Breast epithelium (tissue), 4 donors: ENCODE results near the gene VAMP5. TPM values are rescaled to one million over a fixed set of nuclear protein-coding genes. Genes with fewer than 3 reads are reported as not detected.

Experiments used
- DNase-seq, 2 donors: peaks; one replicate each; pipeline ENCODE4 v3.0.0-alpha.2; 2019; ENCODE audit warnings: low spot score in 2 of 2
- H3K27ac ChIP-seq, 2 donors: fragments of 200-600 bp; sonication (generic) in 1 of 2; one replicate each; pipeline ENCODE4 v1.5.1; 2016 to 2019; ENCODE audit warnings: mild to moderate bottlenecking in 1 of 2
- H3K27me3 ChIP-seq, 2 donors: fragments of 200-600 bp; sonication (generic) in 1 of 2; one replicate each; pipeline versions ENCODE4 v1.5.1 to v1.6.0; 2017 to 2019; ENCODE audit warnings: control low read depth in 1 of 2, mild to moderate bottlenecking in 1 of 2
- H3K36me3 ChIP-seq: fragments of 200-600 bp; one replicate; pipeline ENCODE4 v1.5.1; 2019
- H3K4me1 ChIP-seq, 2 donors: fragments of 200-600 bp; sonication (generic); one replicate each; pipeline ENCODE4 v1.5.1; 2016 to 2019; ENCODE audit warnings: control low read depth in 1 of 2
- H3K4me3 ChIP-seq, 3 donors: fragments of 200-600 bp; sonication (generic); 1 replicate in 2 of 3; 2 replicates in 1 of 3; pipeline ENCODE4 v1.5.1; 2016 to 2019; ENCODE audit warnings: mild to moderate bottlenecking in 3 of 3, moderate library complexity in 2 of 3
- H3K9me3 ChIP-seq, 2 donors: fragments of 200-600 bp; sonication (generic) in 1 of 2; one replicate each; pipeline ENCODE4 v1.5.1; 2016 to 2019; ENCODE audit warnings: control low read depth in 1 of 2
- CTCF ChIP-seq, 3 donors: fragments of 450-650 bp; IDR thresholded peaks; one replicate each; pipeline ENCODE4 v1.5.1; 2016 to 2017; ENCODE audit warnings: antibody characterized with exemption in 3 of 3, mild to moderate bottlenecking in 3 of 3, moderate library complexity in 3 of 3
- POLR2A ChIP-seq: fragments of 450-650 bp; IDR thresholded peaks from one replicate; pipeline ENCODE4 v1.6.1; 2016; ENCODE audit warnings: antibody characterized with exemption, mild to moderate bottlenecking, moderate library complexity
- POLR2AphosphoS5 ChIP-seq, 3 donors: sonication (generic); formaldehyde crosslinking; IDR thresholded peaks; one replicate each; pipeline ENCODE4 v1.6.1; 2017; ENCODE audit warnings: antibody characterized with exemption in 3 of 3
- intact Hi-C: fragments of 100-400 bp; cut with DNase I; formaldehyde crosslinking; loops from one replicate; pipeline ENCODE4 v1.15.1; 2023; ENCODE audit warnings: low total_unique reads
- total RNA-seq, 3 donors: library from RNA; depleted of rRNA; stranded (reverse); fragments of >200 nt; gene quantifications; one replicate each; pipeline ENCODE4 v1.1.0, GENCODE V29; 2016

VAMP5 gene
- total RNA-seq, 3 donors from 2014 or later: 33.8 to 92.0 (median 50.8) TPM

DNA sequence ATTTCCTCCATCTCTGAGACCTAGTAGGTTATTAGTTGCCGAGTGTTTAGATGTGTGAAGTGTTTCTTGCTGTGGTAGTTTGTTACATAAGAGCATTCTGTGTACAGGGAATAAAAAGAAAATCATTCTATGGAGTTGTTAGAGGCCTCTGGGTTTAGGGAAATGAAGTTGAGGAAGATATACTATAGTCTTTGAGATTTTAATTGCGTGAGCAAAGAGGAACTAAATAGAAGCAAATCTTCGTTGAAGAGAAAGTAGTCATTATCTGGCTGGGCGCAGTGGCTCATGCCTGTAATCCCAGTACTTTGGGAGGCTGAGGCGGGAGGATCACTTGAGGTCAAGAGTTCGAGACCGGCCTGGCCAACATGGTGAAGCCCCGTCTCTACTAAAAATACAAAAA, 50.8 kb downstream of the VAMP5 start:
- H3K27ac ChIP-seq: no peak overlapping the region
- intact Hi-C loops: no loop called here

GRCh38 chr2:85635636-85636035, 51.4 kb downstream of the VAMP5 start:
- intact Hi-C loops: no loop called here
- H3K27me3 ChIP-seq: no peaks in the 10 kb centered on the region
- no peak for DNase-seq
- H3K9me3 ChIP-seq: no peaks in the 10 kb centered on the region
- TF ChIP-seq POLR2A: no peak
- TF ChIP-seq POLR2AphosphoS5 (IDR thresholded peaks at IDR 0.05): no peak
- TF ChIP-seq CTCF (IDR thresholded peaks at IDR 0.05): no peak
- no peak overlapping the region for H3K4me3 ChIP-seq
- no peaks in the 10 kb centered on the region for H3K36me3 ChIP-seq
- no peak overlapping the region for H3K27ac ChIP-seq
- H3K4me1 ChIP-seq: no peaks in the 10 kb centered on the region

More for the DNA sequence above, 50.8 kb downstream of the VAMP5 start:
- TF ChIP-seq CTCF (IDR thresholded peaks at IDR 0.05) (no peak), POLR2A (no peak), POLR2AphosphoS5 (IDR thresholded peaks at IDR 0.05) (no peak)
- no peaks in the 10 kb centered on the region for H3K27me3 ChIP-seq
- H3K4me1 ChIP-seq: no peaks in the 10 kb centered on the region
- H3K9me3 ChIP-seq: no peaks in the 10 kb centered on the region
- no peak for DNase-seq
- no peak overlapping the region for H3K4me3 ChIP-seq
- H3K36me3 ChIP-seq: no peaks in the 10 kb centered on the region

GRCh38 chr2:85642725-85643124, 58.5 kb downstream of the VAMP5 start:
- intact Hi-C loops: no loop called here
- peaks cover 10% of the 10 kb centered on the region for H3K36me3 ChIP-seq
- TF ChIP-seq CTCF (IDR thresholded peaks at IDR 0.05) (no peak), POLR2AphosphoS5 (IDR thresholded peaks at IDR 0.05) (no peak), POLR2A (no peak)

More at GRCh38 chr2:85642725-85643124, 58.5 kb downstream of the VAMP5 start:
- Histone ChIP-seq H3K9me3 (no peaks in the 10 kb centered on the region), H3K4me1 (no peaks in the 10 kb centered on the region), H3K27ac (no peak overlapping the region), H3K4me3 (no peak overlapping the region), H3K27me3 (no peaks in the 10 kb centered on the region)
- no peak for DNase-seq

Other genes starting within 250 kb of the VAMP5 start
- gene RETSAT, start 229.9 kb upstream of the VAMP5 start, total RNA-seq: 100 to 1,000 TPM in 2 of 3 donors, 10 to 100 TPM in 1; 96.4 to 534 (median 101) TPM
- 100 to 1,000 TPM in 1 of 3 donors, 10 to 100 TPM in 2; 42.9 to 149 (median 47.0) TPM for gene ELMOD3, start 229.7 kb upstream of the VAMP5 start, total RNA-seq
- 100 to 1,000 TPM; 102 to 254 (median 109) TPM for gene CAPG, start 174.1 kb upstream of the VAMP5 start, total RNA-seq
- not detected for gene SH2D6, start 165.7 kb upstream of the VAMP5 start, total RNA-seq
- 100 to 1,000 TPM; 180 to 263 (median 236) TPM for gene MAT2A, start 45.3 kb upstream of the VAMP5 start, total RNA-seq
- 10 to 100 TPM; 26.7 to 35.1 (median 31.8) TPM for gene GGCX, start 22.9 kb upstream of the VAMP5 start, total RNA-seq
- 100 to 1,000 TPM in 1 of 3 donors, 10 to 100 TPM in 2; 23.2 to 127 (median 55.7) TPM for gene VAMP8, start 6.8 kb upstream of the VAMP5 start, total RNA-seq
- gene RNF181, start 11.3 kb downstream of the VAMP5 start, total RNA-seq: 100 to 1,000 TPM; 131 to 243 (median 161) TPM
- gene TMEM150A, start 18.3 kb downstream of the VAMP5 start, total RNA-seq: 10 to 100 TPM; 20.8 to 40.0 (median 22.6) TPM
- 10 to 100 TPM; 13.9 to 26.6 (median 16.1) TPM for gene C2orf68, start 27.6 kb downstream of the VAMP5 start, total RNA-seq
- 10 to 100 TPM; 53.6 to 71.7 (median 68.5) TPM for gene USP39, start 31.8 kb downstream of the VAMP5 start, total RNA-seq
- gene SFTPB, start 83.8 kb downstream of the VAMP5 start, total RNA-seq: 1 to 10 TPM in 1 of 3 donors, not detected in 2; 3.7 TPM
- 1 to 10 TPM; 2.0 to 2.6 (median 2.1) TPM for gene GNLY, start 109.9 kb downstream of the VAMP5 start, total RNA-seq
- 100 to 1,000 TPM in 1 of 3 donors, 10 to 100 TPM in 2; 20.8 to 167 (median 46.2) TPM for gene ATOH8, start 169.6 kb downstream of the VAMP5 start, total RNA-seq